GOT3 (cell line): ENCODE data around the gene GPR108.

Source experiments
- DNase-seq: peaks from one replicate; lab custom pipeline; 2025; ENCODE audit warnings: mixed read lengths; lab: John Stamatoyannopoulos, UW

Gene GPR108

DNA sequence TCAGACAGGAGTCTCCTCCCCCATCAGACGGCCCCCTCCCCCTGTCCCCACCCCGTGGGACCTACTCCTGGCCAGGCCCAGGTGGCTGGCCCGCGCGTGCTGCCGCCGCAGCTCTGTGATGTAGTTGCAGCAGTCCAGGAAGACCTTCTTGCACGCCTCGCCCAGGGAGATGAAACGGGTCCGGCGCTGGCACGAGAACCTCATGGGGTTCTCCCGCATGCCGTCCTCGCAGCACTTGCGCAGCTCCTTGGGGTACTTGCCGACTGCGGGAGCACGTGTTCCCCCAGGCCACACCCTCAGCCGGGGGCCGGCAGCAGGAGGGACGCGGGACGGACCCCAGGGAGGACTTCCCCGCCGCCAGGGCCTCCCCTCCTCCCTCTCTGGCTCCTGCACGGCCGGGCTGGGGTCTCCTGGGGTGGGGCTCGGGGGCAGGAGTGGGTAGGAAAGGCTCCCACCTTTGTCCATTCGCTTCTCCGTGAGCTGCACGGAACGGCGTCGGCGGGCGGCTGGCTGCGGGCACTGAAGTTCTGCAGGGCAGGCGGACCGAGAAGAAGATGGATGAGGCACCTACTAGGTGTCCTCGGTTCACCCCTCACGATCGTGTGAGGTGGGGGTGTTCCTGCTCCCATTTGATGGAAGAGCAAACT is 30.2 kb downstream of the GPR108 start:
- DNase-seq, result no peak

- no peak for DNase-seq
These were observed 30.8 kb downstream of the GPR108 start for GRCh38 chr19:6706633-6706958.

GRCh38 chr19:6705931-6706632 is 31.3 kb downstream of the GPR108 start:
- DNase-seq, result no peak

- no peak for DNase-seq
These were observed 36.6 kb downstream of the GPR108 start for GRCh38 chr19:6700586-6701316.

GRCh38 chr19:6699935-6700334 is 37.4 kb downstream of the GPR108 start:
- DNase-seq, result no peak

GRCh38 chr19:6697291-6697690 is 40.1 kb downstream of the GPR108 start:
- no peak for DNase-seq

GRCh38 chr19:6696239-6696820 is 41.0 kb downstream of the GPR108 start:
- no peak for DNase-seq

- DNase-seq, result no peak
These were observed 43.1 kb downstream of the GPR108 start for GRCh38 chr19:6694147-6694815.

- no peak for DNase-seq
These were observed 43.7 kb downstream of the GPR108 start for GRCh38 chr19:6693681-6694080.

- DNase-seq, result no peak
These were observed 44.3 kb downstream of the GPR108 start for GRCh38 chr19:6693056-6693471.

DNA sequence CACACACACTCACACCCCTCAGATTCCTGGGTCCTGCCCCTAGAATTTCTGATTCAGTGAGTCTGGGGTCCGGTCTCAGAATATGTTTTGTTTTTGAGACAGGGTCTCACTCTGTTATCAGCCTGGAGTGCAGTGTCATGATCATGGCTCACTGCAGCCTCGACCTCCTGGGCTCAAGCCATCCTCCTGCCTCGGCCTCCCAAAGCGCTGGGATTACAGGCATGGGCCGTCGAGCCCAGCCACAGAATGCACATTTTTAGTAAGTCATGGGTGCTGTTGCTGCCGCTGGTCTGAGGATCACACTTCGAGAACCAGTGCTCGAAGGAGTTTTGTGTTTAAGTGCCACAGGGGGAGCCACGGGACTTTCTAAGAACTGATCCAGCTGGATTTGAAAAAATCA is 45.4 kb downstream of the GPR108 start:
- no peak for DNase-seq

DNA sequence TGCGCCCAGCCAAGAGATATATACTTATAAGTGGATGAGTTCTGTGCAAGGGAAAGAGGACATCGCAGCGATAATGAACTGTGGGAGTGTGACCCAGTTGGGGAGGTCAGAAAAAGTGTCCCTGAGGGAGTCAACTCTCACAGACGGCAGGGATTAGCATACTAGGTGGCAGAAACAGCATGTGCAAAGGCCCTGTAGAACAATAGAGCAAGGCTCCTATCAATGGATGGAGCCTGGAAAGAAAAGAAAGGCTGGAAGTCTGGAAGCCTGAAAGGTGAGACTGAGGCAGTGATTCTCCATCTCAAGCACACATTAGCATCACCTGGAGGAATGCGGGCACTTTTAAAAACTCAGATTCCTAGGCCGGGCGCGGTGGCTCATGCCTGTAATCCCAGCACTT is 46.0 kb downstream of the GPR108 start:
- no peak for DNase-seq

GRCh38 chr19:6690160-6690885 is 47.1 kb downstream of the GPR108 start:
- no peak for DNase-seq

GRCh38 chr19:6687114-6687513 is 50.3 kb downstream of the GPR108 start:
- DNase-seq, result no peak

DNA sequence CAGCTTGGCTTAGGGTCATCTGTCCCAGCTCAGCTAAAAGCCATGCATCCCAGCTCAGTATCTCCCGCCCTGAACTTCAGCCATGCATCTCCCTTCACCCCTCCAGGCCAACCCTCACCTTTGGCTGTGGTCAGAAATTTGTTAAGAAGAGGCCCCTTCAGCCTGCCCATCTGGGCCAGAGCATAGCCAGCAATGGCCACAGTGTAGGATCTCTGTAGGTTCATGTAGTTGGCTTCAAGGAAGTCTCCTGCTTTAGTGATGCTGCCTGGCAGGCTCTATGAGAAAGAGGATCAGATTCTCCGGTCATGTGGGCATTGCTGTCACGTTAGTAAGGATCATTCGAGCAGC is 50.8 kb downstream of the GPR108 start:
- no peak for DNase-seq

DNA sequence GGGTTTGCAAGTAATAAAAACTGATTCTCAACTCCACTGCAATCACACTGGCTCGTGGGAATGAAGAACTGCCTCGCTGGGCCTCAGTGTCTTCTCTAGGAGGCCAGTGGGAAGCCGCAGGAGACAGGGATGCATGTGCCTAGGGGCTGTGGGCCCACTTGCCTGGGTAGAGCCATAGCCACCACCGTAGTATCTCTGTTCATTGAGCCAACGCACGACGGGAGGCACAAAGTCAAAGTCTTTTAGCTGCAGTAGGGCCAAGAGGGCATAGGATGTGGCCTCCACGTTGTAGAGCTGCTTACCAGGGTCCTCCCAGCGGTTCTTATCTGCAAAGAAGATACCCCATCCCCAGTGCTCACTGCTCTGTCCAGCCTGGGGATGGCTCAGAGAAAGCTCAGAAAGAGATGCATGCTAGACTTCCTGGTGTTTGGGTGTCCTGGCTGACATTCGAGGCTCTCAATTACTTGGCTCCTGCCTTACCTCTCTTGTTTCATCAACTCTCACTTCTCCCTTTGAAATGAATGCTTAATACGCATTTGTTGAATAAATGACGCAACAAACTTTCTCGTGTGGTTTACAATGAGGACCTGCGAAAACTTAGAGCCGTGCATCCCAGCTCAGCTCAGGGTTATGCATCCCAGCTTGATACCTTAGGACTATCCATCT is 51.3 kb downstream of the GPR108 start:
- DNase-seq, result no peak

DNA sequence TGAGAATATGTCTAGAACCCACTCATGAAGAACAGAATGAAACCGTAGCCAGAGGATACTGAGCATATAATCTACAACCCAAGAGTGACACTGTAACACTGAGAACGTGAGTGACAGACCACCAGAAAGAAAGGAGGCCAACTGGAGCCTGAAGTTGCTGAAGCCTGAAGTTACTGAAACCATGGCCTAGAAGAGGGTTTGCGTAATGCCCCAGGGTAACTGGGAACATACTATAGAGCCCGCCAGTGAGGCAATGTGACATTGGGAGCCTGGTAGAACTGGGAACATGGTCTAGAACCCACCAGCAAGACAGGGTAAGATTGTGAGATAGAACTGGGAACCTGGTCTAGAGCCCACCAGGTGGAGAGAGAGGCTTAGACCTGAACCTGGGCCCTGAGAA is 51.9 kb downstream of the GPR108 start:
- no peak for DNase-seq

DNA sequence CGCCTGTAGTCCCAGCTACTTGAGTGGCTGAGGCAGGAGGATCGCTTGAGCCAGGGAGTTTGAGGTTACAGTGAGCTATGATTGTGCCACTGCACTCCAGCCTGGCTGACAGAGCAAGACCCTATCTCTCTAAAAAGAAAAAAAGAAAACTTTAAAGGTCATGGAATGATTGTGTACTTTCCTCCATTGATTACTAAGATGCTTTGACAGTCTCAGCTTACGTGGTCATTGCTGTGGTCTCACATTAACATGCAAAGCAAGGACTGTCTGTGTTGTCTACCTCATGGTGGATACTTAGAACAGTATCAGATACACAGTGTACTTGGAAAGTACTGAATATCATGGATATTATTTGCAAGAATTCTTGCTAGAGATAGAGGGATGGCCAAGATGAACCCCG is 53.4 kb downstream of the GPR108 start:
- no peak for DNase-seq

DNA sequence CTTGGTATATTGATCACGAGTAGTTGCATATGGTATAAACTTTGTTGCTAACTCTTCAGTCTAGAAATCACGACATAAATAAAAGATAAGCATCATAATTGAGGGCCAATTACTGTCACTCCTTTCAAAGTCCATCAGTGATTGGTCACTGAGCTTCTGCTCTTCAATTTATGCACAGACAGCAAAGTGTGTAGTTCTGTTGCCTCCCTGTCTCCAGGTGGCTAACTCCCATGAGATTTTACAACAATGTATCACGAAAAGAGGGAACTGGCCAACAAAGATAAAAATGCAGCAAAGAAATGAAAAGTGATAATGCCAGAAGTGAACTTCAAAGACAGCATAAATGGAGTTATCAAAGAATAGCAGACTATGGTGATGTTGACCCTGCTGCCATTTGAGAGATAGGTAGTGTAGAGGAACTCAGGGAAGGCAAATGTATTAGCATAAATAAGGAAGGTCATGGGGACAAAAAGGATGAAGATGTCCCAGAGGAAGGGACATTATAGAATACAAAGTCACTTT is 54.7 kb downstream of the GPR108 start:
- DNase-seq, result no peak

GRCh38 chr19:6680141-6680540 is 57.2 kb downstream of the GPR108 start:
- no peak for DNase-seq
